ENCODE data around the gene TMEM40.
"Not testable (repeated sequence)": the region's sequence is repeated elsewhere in the genome, so short reads cannot be mapped to it uniquely, and the experiment has no call there.

Gene TMEM40

DNA sequence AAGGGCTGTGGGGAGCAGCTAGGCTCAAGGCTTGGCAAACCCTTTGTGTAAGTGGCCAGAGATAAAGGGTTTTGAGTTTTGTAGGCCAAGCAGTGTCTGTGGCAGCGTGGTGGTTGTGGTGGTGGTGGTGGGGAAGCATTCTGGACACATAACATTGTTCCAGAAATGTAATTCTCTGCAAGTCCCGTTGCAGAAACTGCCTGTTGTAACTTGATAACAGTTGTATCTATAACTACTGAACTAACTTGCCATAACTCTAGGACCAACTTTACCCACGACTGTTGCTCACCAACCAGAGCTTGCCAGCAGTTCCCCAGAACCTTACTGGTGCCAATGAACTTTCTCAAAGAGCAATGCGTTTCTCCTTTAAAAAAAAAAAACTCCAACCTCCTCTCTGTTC is 18.1 kb upstream of the TMEM40 start:
- H3K4me2 ChIP-seq (ENCODE audit: insufficient read depth, low read length) = no peak overlapping the region
- H2AFZ ChIP-seq (ENCODE audit: low read depth, low read length) = no peak overlapping the region
- H3K9ac ChIP-seq (ENCODE audit: low read depth, low read length) = no peak overlapping the region
- peaks cover 9% of the 10 kb centered on the region for H3K27me3 ChIP-seq (ENCODE audit: insufficient read depth, low read length, poor library complexity)
- no peaks in the 10 kb centered on the region for H3K9me3 ChIP-seq (ENCODE audit: insufficient read depth, low read length, severe bottlenecking)
- H3K4me1 ChIP-seq (ENCODE audit: insufficient read depth, low read length) = no peaks in the 10 kb centered on the region
- no peak overlapping the region for H3K27ac ChIP-seq (ENCODE audit: low read length)
- no peak overlapping the region for H3K4me3 ChIP-seq (ENCODE audit: low read depth in 1 of 2, low read length in 2 of 2)
- no peaks in the 10 kb centered on the region for H3K36me3 ChIP-seq (ENCODE audit: insufficient read depth, low read length)
- H3K79me2 ChIP-seq (ENCODE audit: insufficient read depth, low read length) = no peaks in the 10 kb centered on the region
- ATAC-seq (ENCODE audit: insufficient read depth, low read depth) (no peak), DNase-seq (no peak)
- H4K20me1 ChIP-seq (ENCODE audit: insufficient read depth, low read length) = no peaks in the 10 kb centered on the region
- TF ChIP-seq CTCF (IDR thresholded peaks at IDR 0.05; ENCODE audit: borderline replicate concordance, extremely low read depth, low read length, poor library complexity, severe bottlenecking) (no peak), EZH2 (IDR thresholded peaks at IDR 0.05; ENCODE audit: borderline replicate concordance, low read depth, low read length, severe bottlenecking) (no peak)

DNA sequence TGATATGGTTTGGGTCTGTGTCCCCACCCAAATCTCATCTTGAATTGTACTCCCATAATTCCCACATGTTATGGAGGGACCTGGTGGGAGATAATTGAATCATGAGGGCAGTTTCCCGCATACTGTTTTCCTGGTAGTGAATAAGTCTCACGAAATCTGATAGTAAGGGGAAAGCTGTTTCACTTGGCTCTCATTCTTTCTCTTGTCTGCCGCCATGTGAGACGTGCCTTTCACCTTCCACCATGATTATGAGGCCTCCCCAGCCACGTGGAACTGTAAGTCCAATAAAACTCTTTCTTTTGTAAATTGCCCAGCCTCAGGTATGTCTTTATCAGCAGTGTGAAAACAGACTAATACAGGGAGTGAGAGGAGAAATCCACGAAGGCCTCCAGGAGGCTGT is 16.9 kb upstream of the TMEM40 start:
- DNase-seq; H3K4me1 ChIP-seq (ENCODE audit: insufficient read depth, low read length); H3K9ac ChIP-seq (ENCODE audit: low read depth, low read length); H3K27ac ChIP-seq (ENCODE audit: low read length); H2AFZ ChIP-seq (ENCODE audit: low read depth, low read length); H3K36me3 ChIP-seq (ENCODE audit: insufficient read depth, low read length); H4K20me1 ChIP-seq (ENCODE audit: insufficient read depth, low read length); H3K27me3 ChIP-seq (ENCODE audit: insufficient read depth, low read length, poor library complexity); H3K4me2 ChIP-seq (ENCODE audit: insufficient read depth, low read length); H3K79me2 ChIP-seq (ENCODE audit: insufficient read depth, low read length); ATAC-seq (ENCODE audit: insufficient read depth, low read depth); H3K4me3 ChIP-seq (ENCODE audit: low read depth in 1 of 2, low read length in 2 of 2); H3K9me3 ChIP-seq (ENCODE audit: insufficient read depth, low read length, severe bottlenecking): not testable (repeated sequence)

DNA sequence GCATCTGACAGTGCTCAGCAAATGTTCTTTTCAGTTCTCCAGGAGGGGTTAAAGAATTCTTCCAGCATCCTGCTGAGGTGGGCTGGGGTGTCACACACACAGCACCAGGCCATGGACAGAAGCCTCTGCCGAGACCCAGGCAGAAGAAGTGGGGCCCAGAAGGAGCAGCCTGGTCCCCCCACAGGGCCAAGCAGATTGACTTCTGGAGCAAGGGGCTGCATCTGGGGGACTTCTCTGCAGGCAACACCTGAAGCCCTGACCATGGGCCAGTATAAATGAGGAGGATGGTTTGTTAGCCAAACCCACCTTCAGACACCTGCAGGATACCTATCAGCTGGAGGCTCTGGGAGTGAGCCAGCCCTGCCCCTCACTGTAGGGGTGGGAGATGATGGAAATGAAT is 16.2 kb upstream of the TMEM40 start:
- Histone ChIP-seq H3K4me3 (ENCODE audit: low read depth in 1 of 2, low read length in 2 of 2) (no peak overlapping the region), H4K20me1 (ENCODE audit: insufficient read depth, low read length) (no peaks in the 10 kb centered on the region), H3K27ac (ENCODE audit: low read length) (no peak overlapping the region), H3K79me2 (ENCODE audit: insufficient read depth, low read length) (no peaks in the 10 kb centered on the region), H3K4me1 (ENCODE audit: insufficient read depth, low read length) (no peaks in the 10 kb centered on the region), H3K36me3 (ENCODE audit: insufficient read depth, low read length) (no peaks in the 10 kb centered on the region), H3K4me2 (ENCODE audit: insufficient read depth, low read length) (no peak overlapping the region), H2AFZ (ENCODE audit: low read depth, low read length) (no peak overlapping the region), H3K9me3 (ENCODE audit: insufficient read depth, low read length, severe bottlenecking) (no peaks in the 10 kb centered on the region), H3K9ac (ENCODE audit: low read depth, low read length) (no peak overlapping the region), H3K27me3 (ENCODE audit: insufficient read depth, low read length, poor library complexity) (peaks cover 9% of the 10 kb centered on the region)
- TF ChIP-seq CTCF (IDR thresholded peaks at IDR 0.05; ENCODE audit: borderline replicate concordance, extremely low read depth, low read length, poor library complexity, severe bottlenecking) (no peak), EZH2 (IDR thresholded peaks at IDR 0.05; ENCODE audit: borderline replicate concordance, low read depth, low read length, severe bottlenecking) (no peak)
- DNase-seq = no peak
- ATAC-seq (ENCODE audit: insufficient read depth, low read depth) = no peak

DNA sequence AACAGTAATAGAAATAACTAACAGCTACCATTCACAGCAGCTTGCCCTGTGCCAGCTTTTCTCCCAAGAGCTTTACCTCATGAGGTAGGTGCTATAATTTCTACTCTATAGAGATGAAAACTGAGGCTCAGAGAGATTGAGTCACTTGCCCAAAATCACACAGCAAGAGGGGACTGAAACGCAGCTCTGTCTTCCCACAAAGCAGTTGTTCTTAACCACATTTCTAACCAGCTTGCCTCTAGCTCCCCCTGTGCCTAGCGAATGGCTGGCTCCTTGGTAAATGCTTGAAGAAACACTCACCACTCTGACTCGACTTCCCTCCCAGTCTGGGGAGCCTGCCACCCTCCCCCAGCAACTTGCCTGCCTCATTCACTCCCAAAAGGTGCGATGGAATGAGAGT is 15.6 kb upstream of the TMEM40 start:
- no peak overlapping the region for H3K9ac ChIP-seq (ENCODE audit: low read depth, low read length)
- H3K27me3 ChIP-seq (ENCODE audit: insufficient read depth, low read length, poor library complexity) = peaks cover 9% of the 10 kb centered on the region
- DNase-seq (no peak), ATAC-seq (ENCODE audit: insufficient read depth, low read depth) (no peak; the same call in 2 of the 3 replicates)
- no peaks in the 10 kb centered on the region for H3K36me3 ChIP-seq (ENCODE audit: insufficient read depth, low read length)
- no peak for TF ChIP-seq CTCF (IDR thresholded peaks at IDR 0.05; ENCODE audit: borderline replicate concordance, extremely low read depth, low read length, poor library complexity, severe bottlenecking)
- TF ChIP-seq EZH2 (IDR thresholded peaks at IDR 0.05; ENCODE audit: borderline replicate concordance, low read depth, low read length, severe bottlenecking) = no peak
- no peaks in the 10 kb centered on the region for H3K79me2 ChIP-seq (ENCODE audit: insufficient read depth, low read length)
- no peaks in the 10 kb centered on the region for H3K4me1 ChIP-seq (ENCODE audit: insufficient read depth, low read length)
- no peak overlapping the region for H3K4me3 ChIP-seq (ENCODE audit: low read depth in 1 of 2, low read length in 2 of 2)
- no peaks in the 10 kb centered on the region for H3K9me3 ChIP-seq (ENCODE audit: insufficient read depth, low read length, severe bottlenecking)
- no peak overlapping the region for H3K27ac ChIP-seq (ENCODE audit: low read length)
- H3K4me2 ChIP-seq (ENCODE audit: insufficient read depth, low read length) = no peak overlapping the region
- H4K20me1 ChIP-seq (ENCODE audit: insufficient read depth, low read length) = no peaks in the 10 kb centered on the region
- H2AFZ ChIP-seq (ENCODE audit: low read depth, low read length) = no peak overlapping the region
